H1 (cell line): ENCODE data around the gene LHPP. TPM values are rescaled to one million over a fixed set of nuclear protein-coding genes. Genes with fewer than 3 reads are reported as not detected.

Experiments
- EP300 ChIP-seq, 2 experiments: IDR thresholded peaks; 1 replicate in 1 of 2; 2 replicates in 1 of 2; pipeline ENCODE4 v1.6.1; 2011 to 2012; ENCODE audit warnings: low read depth in 2 of 2, low read length in 2 of 2, mild to moderate bottlenecking in 2 of 2, borderline replicate concordance in 1 of 2, inconsistent platforms in 1 of 2, moderate library complexity in 1 of 2
- JUND ChIP-seq: IDR thresholded peaks from 2 replicates; pipeline ENCODE4 v1.6.1; 2011; ENCODE audit warnings: mild to moderate bottlenecking, improper control_type of control experiment, low read length
- RAD21 ChIP-seq, 2 experiments: IDR thresholded peaks in 1 of 2; conservative IDR thresholded peaks in 1 of 2; 2 replicates each; pipeline ENCODE4 v1.6.1; 2011; ENCODE audit warnings: low read depth in 2 of 2, low read length in 2 of 2, improper control_type of control experiment in 1 of 2, inconsistent platforms in 1 of 2, mild to moderate bottlenecking in 1 of 2, moderate library complexity in 1 of 2
- RBBP5 ChIP-seq: IDR thresholded peaks from 2 replicates; pipeline ENCODE4 v1.7.1; 2012; ENCODE audit warnings: low read depth, mild to moderate bottlenecking, inconsistent platforms, low read length, moderate library complexity, borderline replicate concordance
- TEAD4 ChIP-seq: IDR thresholded peaks from 2 replicates; pipeline ENCODE4 v1.6.1; 2012; ENCODE audit warnings: low read depth, low read length, inconsistent platforms, mixed read lengths
- polyA plus RNA-seq, 7 experiments: library from polyadenylated mRNA; depleted of rRNA in 3 of 7; stranded (reverse) in 5 of 7; unstranded in 2 of 7; fragments of >200 nt in 5 of 7; fragments of 200-250 nt in 2 of 7; gene quantifications; 1 replicate in 5 of 7; 2 replicates in 1 of 7; 4 replicates in 1 of 7; pipeline versions ENCODE4 v1.2.1 to v1.2.3, GENCODE V29; 2011 to 2013; ENCODE audit warnings: missing spikeins in 2 of 7, mixed read lengths in 2 of 7
- total RNA-seq: library from RNA; stranded (reverse); fragmentation: NEBNext Ultra II Directional; extraction: Animal tissue kit (Norgen Biotek cat#: 25700); gene quantifications from 2 replicates; pipeline ENCODE4 v1.2.1, GENCODE V29; 2021
- TF ChIP-seq, protein P1 (sequence below): fragments of 300-600 bp; sonication (generic); IDR thresholded peaks from 2 replicates; pipeline ENCODE4 v1.7.1; 2012; ENCODE audit warnings: low read length, moderate library complexity, mild to moderate bottlenecking, inconsistent platforms; ENCODE audit not compliant: insufficient replicate concordance

Gene LHPP
- total and polyA plus RNA-seq, 2 of the 8 experiments (the other 6 are each of a cell fraction or from before 2014, with no cell fraction given): 26.0 to 45.0 TPM

GRCh38 chr10:124449170-124450011 lies 12.2 kb upstream of the LHPP start (continued):
- TF ChIP-seq, protein P1, sequence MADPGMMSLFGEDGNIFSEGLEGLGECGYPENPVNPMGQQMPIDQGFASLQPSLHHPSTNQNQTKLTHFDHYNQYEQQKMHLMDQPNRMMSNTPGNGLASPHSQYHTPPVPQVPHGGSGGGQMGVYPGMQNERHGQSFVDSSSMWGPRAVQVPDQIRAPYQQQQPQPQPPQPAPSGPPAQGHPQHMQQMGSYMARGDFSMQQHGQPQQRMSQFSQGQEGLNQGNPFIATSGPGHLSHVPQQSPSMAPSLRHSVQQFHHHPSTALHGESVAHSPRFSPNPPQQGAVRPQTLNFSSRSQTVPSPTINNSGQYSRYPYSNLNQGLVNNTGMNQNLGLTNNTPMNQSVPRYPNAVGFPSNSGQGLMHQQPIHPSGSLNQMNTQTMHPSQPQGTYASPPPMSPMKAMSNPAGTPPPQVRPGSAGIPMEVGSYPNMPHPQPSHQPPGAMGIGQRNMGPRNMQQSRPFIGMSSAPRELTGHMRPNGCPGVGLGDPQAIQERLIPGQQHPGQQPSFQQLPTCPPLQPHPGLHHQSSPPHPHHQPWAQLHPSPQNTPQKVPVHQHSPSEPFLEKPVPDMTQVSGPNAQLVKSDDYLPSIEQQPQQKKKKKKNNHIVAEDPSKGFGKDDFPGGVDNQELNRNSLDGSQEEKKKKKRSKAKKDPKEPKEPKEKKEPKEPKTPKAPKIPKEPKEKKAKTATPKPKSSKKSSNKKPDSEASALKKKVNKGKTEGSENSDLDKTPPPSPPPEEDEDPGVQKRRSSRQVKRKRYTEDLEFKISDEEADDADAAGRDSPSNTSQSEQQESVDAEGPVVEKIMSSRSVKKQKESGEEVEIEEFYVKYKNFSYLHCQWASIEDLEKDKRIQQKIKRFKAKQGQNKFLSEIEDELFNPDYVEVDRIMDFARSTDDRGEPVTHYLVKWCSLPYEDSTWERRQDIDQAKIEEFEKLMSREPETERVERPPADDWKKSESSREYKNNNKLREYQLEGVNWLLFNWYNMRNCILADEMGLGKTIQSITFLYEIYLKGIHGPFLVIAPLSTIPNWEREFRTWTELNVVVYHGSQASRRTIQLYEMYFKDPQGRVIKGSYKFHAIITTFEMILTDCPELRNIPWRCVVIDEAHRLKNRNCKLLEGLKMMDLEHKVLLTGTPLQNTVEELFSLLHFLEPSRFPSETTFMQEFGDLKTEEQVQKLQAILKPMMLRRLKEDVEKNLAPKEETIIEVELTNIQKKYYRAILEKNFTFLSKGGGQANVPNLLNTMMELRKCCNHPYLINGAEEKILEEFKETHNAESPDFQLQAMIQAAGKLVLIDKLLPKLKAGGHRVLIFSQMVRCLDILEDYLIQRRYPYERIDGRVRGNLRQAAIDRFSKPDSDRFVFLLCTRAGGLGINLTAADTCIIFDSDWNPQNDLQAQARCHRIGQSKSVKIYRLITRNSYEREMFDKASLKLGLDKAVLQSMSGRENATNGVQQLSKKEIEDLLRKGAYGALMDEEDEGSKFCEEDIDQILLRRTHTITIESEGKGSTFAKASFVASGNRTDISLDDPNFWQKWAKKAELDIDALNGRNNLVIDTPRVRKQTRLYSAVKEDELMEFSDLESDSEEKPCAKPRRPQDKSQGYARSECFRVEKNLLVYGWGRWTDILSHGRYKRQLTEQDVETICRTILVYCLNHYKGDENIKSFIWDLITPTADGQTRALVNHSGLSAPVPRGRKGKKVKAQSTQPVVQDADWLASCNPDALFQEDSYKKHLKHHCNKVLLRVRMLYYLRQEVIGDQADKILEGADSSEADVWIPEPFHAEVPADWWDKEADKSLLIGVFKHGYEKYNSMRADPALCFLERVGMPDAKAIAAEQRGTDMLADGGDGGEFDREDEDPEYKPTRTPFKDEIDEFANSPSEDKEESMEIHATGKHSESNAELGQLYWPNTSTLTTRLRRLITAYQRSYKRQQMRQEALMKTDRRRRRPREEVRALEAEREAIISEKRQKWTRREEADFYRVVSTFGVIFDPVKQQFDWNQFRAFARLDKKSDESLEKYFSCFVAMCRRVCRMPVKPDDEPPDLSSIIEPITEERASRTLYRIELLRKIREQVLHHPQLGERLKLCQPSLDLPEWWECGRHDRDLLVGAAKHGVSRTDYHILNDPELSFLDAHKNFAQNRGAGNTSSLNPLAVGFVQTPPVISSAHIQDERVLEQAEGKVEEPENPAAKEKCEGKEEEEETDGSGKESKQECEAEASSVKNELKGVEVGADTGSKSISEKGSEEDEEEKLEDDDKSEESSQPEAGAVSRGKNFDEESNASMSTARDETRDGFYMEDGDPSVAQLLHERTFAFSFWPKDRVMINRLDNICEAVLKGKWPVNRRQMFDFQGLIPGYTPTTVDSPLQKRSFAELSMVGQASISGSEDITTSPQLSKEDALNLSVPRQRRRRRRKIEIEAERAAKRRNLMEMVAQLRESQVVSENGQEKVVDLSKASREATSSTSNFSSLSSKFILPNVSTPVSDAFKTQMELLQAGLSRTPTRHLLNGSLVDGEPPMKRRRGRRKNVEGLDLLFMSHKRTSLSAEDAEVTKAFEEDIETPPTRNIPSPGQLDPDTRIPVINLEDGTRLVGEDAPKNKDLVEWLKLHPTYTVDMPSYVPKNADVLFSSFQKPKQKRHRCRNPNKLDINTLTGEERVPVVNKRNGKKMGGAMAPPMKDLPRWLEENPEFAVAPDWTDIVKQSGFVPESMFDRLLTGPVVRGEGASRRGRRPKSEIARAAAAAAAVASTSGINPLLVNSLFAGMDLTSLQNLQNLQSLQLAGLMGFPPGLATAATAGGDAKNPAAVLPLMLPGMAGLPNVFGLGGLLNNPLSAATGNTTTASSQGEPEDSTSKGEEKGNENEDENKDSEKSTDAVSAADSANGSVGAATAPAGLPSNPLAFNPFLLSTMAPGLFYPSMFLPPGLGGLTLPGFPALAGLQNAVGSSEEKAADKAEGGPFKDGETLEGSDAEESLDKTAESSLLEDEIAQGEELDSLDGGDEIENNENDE: no peak
- TF ChIP-seq JUND (no peak), RBBP5 (no peak), EP300 (IDR thresholded peaks at IDR 0.05; ENCODE audit: borderline replicate concordance in 1 of 2, low read depth in 2 of 2, low read length in 2 of 2) (no peak), TEAD4 (no peak), RAD21 (IDR thresholded peaks at IDR 0.05 in 1 of 2, conservative IDR thresholded peaks at IDR 0.05 in 1 of 2; ENCODE audit: low read depth in 2 of 2, low read length in 2 of 2) (no peak)
